ENCODE data around the gene AKT2.
"Not testable (repeated sequence)": the region's sequence is repeated elsewhere in the genome, so short reads cannot be mapped to it uniquely, and the experiment has no call there.

AKT2 gene

DNA sequence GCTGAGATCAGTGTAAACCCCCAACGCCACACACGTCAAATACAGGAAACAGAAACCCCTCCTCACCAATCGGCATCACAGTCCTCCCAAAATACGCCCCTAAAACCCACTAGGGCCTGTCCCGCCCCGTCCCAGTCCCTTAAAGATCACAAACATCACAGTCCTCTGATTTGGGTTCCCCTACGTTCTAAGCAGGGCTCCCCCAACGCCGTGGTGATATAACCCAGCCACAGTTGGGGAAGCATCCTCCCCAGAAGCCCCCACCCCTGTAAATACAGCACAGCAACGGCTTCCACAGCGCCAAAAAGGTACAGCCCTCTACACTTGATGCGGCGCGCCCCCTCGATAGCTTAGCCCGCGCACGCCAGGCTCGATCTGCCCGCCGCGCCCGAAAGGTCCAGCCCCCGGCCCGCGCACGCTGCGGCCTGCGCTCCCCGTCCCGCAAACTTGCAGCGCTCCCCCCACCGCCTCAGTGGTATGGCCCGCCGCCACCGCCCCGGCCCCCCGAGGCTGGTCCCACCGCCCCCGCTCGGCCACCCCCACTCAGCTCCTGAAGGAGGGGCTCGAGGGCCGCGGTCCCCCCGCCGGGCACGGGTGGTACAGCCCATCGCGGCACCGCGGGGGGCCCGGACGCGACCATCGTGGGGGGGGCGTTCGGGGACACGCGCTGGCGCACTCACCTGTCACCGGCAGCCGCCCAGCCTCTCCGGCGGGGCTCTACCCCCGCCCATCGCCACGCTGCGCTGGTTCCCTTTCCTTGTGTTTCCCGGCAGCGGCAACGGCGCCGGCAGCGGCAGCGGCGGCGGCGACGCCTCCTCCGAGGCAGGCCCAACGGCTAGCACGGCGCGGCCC, at the start of gene AKT2:
AKT2 (minus strand) TSS at position 845 of the 852 bp plus-strand sequence. CDS start 20,078 bp downstream, outside the sequence.
- peak; percentile 80 for DNase-seq

DNA sequence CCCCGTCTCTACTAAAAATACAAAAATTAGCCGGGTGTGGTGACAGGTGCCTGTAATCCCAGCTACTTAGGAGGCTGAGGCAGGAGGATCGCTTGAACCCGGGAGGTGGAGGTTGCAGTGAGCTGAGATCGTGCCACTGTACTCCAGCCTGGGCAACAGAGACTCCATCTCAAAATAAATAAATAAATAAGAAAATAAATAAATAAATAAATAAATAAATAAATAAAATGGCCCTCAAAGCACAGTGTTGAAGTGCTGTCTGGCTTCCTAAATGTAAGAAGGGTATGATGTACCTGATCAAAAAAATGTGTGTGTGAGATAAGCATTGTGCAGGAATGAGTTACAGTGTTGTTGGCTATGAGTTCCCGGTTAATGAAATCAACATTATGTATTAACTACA, 47.9 kb upstream of the AKT2 start:
- not testable (repeated sequence) for DNase-seq

DNA sequence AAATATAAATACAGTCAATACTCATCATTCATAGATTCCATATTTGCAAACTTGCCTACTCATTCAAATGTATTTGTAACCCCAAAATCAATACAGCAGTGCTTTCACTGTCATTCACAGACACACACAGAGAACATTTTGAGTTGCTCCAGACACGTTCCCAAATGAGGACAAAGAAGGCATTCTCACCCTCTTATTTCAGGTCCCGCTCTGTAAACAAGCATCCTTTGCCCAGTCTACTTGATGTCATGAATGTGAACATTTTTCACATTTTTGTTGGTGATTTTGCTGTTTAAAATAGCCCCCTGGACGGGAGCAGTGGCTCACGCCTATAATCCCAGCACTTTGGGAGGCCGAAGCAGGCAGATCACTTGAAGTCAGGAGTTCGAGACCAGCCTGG, 47.5 kb upstream of the AKT2 start:
- no peak for DNase-seq

DNA sequence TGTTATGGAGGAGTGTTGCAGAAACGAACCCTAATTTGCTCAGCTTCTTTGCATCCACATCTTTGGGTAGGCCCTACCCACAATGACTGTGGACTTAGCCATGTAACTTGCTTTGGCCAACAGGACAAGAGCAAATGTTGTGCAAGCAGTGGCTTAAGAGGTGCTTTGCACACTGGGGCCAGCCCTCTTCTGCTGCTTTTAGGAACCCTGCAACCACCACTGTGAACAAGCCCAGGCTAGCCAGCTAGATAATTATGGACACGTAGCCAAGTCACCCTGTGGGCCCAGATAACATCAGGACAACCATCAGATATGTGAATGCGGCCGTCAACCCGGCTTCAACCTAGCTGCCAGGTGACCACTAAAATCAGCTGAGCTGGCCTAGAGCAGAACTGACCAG, 45.9 kb upstream of the AKT2 start:
- no peak for DNase-seq

DNA sequence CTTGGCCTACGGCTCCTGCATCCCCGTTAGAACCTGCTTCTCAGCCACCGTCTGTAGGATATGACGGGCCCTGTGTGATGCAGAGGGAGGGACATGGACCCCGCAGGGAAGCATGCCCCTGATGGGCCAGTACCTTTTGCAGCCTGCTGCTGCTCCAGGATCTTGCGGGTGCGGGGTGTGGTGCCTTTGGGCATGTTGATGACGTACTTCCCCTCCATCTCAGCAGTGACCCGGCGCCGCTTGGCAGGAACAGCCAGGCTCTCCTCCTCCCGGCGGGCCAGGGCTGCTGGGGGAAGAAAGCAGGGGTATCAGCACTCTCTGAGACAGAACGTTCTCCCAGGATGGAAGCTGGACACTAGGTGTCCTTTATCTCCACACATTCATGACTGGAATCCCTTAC, 41.1 kb upstream of the AKT2 start:
- no peak for DNase-seq

DNA sequence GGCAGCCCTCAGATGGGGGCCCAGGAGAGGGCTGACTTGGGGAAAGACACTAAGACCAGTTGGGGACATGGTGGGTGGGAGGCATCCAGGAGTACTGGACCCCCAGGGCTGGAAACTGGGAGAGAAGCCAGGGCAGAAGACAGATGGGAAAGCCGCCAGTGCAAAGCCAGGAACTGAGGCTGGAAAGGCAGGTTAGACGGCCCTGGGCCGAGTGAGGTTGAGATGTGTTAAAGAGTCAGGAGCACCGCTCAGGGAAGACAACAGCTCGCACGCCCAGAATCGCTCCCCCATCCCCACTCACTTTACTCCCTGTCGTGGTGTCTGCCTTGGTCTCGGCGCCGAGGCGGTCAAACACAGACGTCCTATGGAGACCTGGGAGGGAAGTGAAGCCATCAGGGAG, 38.6 kb upstream of the AKT2 start:
- DNase-seq: no peak

DNA sequence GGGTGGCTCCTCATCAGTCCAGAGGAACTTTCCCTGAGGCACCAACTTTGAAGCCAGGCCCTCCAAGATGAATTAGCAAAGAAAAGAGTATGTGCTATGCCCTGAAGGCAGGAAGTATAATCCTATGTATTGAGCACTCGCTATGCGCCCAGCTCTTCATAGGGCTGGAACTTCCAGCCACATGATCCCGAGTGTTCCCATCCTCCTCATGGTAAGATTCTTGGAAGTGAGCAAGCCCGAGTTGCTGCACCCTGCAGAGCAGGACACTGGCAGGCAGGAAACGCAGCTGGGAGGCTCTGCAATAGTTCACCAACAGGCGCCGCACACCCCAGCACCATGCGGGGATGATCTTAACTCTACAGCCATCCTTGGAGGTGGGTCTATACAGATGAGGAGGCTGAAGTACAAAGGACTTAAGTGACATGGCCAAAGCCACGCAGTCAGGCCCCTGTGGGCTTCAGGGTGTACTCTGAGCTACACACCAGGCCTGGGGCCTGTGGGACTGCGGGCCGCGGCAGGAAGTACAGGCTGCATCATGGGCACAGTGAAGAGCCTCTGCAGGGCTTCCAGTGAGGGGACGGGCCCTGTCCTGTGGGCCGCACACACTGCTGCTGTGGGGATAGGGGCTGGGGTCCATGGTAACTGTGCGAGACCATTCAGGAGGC, 37.9 kb upstream of the AKT2 start:
- no peak for DNase-seq

DNA sequence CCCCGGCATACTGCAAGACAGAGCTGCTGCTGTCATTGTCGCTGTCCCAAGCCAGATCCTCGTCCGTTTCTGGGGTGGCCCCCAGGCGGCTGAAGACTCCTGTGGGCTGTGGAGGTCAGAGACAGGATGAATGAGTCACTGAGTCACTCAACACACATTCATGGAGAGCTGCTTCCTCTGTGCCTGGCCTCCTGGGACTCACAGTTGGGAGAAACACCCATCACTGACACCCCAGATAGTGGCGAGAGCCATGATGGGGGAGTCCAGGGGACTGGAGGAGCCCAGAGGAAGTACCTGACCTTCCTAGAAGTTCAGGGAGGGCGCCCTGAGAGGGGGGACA, 37.1 kb upstream of the AKT2 start:
- DNase-seq: no peak

DNA sequence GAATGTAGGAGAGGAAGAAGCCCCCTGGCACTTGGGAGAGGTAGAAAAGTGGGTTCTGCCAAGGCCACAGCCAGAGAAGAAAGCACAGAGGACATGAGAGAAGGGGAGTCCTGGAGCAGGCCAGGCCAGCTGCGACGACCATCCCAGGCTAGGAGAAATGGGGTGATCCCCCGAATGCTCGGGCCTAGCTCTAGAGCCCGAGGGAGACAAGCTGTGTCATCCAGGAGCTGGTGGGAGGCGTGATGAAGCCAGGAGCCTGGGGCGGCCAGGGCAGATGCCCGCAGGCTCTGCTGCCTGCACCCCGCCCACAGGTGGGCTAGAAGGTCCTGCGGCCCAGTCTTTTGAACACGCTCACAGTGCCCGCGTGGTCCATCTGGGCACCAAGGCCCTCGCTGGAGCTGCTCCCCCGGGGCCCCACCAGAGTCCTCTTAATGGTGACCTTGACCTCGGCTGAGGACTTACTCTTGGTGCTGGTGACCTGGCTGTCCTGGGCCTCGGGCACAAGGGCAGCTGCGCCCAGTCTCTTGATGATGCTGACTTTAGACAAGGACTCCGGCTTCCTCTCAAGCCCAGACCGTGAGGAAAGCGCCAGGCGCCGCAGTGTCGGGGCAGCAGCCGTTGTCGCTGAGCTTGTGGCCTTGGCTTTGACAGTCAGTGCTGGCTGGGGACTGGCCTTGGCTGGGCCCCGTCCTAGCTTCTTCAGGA, 36.6 kb upstream of the AKT2 start:
- DNase-seq: no peak

DNA sequence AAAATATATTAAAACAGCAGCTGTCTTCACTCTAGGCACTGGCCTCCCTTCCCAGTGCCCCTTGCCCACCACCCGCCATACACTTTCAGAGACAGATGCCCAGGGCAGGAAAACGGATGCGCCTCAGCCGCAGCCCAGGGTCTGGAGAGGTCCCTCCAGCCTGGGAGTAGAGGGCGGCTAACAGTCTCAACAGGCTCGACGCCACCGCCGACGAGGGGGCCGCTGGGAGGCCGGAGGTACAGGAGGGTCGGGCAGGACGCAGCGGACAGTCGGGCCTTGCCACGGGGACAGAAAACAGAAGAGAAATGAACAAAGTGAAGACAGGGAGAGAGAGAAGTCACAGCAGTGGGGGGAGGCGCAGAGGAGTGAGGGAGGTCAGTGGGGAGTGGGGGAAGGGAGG, 35.9 kb upstream of the AKT2 start:
- no peak for DNase-seq

DNA sequence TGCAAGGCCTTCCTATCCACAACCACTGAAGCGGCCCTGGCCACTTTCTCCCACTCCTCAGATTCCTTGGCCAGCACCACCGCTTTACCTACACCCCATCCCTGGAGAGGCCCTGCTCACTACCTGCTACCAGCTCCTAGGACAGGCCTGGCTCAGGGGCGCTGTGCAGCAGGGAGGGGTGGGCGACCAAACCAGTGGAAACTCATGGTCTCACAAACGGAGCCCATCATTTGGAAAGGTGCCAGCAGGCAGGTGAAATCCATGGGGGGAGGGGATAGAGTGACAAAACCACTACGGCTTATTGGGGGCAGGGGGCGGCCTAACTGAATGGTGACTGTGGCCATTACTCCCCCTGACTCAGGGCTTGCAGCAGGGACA, 35.4 kb upstream of the AKT2 start:
- no peak for DNase-seq

DNA sequence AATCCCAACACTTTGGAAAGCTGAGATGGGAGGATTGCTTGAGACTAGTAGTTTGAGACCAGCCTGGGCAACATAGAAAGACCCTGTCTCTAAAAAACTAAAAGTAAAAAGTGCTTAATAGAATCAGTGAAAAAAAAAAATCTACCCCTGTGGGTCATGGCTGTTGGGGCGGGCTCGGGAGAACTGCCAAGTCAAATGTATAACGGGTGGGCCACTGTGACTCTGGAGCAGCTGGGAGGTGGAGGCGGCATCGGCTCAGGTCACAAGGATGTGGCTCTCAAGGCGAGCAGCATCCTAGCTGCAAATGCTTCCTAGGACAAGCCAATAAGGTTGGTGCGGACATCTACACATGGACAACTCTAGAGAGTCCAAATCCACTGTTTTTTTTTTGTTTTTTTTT, 32.2 kb upstream of the AKT2 start:
- DNase-seq: no peak

DNA sequence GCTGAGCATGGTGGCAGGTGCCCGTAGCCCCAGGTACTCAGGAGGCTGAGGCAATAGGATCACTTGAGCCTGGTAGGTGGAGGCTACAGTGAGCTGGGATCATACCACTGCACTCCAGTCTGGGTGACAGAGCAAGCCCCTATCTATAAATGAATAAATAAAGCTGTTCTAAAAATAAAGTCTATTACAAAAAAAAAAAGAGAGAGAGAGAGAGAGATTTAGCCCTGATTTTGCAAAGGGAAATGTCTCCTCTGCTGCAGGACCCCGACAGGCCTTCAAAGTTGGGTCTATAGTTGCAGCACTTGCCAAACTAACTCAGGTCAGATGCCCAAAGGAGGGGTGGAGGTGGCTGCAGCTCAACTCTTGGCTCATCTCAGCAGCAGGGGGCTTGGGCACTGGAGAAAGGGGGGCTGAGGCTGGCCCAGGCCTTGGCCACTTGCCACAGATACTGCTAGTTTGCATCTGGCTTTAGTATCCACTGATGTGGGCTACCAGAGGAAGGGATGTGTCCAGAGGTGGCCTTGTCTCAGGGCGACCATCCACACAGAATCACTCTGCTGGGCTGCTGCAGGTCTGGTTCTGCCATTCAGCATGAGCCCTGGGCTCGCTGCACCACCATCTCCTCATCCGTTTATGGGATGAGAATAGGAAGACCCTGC, 30.8 kb upstream of the AKT2 start:
- DNase-seq: no peak

DNA sequence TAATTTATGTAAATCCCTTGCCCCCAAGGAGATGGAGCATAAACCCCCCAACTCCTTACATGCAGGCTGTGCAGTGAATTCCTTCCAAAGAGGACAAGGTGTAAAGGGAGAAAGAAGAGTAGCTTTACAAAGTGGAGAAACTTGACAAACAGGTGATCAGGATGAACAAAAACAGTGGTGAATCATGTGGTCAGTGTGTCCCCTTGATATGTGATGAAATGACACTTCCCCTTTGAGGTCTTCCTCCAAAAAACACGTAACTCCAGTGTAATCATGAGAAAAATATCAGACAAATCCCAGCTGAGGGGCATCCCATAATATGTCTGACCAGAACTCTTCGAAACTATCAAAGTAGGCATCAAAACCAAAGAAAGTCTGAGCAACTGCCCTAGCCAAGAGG, 29.5 kb upstream of the AKT2 start:
- no peak for DNase-seq

DNA sequence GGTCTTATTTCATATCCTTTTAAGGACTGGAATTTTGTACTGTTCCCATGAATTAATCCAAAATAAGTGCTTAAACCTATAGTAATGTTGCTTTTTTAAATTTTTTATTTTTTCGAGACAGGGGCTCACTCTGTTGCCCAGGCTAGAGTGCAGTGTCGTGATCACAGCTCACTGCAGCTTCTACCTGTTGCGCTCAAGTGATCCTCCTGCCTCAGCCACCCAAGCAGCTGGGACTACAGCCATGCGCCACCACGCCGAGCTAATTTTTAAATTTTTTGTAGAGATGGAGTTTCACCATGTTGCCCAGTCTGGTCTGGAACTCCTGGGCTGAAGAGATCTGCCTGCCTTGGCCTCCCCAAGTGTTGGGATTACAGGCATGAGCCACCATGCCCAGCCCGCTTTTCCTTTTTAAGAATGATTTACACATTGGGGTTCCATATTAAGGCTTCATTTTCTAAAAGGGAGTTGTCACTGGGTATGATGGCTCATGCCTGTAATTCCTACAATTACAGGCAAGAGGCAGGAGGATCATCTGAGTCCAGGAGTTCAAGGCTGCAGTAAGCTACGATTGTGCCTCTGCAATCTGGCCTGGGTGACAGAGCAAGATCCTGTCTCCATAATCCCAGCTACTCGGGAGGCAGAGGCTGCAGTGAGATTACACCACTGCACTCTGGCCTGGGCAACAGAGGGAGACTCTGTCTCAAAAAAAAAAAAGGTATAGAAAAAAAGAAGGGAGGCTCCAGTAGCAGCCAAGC, 28.3 kb upstream of the AKT2 start:
- DNase-seq: no peak

DNA sequence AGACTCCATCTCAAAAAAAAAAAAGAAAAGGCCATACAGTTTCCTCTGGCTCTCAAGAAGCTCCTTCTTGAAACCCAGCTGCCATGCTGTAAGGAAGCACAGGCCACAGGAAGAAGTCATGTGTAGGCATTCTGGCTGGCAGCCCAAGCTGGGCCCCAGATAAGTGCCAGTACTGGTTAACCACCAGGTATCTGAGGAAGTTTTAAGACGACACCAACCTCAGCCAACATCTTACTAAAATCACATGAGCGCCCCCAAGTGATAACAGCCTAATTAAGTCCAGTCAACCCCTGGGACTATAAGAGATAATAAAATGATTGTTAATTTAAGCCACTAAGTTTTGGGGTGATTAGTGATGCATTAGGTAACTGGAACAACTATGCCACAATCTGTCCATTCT, 27.4 kb upstream of the AKT2 start:
- no peak for DNase-seq

DNA sequence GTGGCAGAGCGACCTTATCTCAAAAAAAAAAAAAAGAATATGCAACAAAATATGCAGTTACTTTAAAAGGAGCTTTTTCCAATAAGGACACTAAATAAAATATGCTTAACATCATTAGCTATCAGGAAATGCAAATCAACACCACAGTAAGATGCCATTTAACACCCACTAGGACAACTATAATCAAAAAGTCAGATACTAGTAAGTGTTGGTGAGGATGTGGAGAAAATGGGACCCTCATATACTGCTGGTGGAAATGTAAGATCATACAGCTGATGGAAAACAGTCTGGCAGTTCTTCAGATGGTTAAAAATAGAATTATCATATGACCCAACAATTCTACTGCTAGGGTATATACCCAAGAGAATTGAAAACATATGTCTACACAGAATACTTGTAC, 24.5 kb upstream of the AKT2 start:
- DNase-seq: no peak

DNA sequence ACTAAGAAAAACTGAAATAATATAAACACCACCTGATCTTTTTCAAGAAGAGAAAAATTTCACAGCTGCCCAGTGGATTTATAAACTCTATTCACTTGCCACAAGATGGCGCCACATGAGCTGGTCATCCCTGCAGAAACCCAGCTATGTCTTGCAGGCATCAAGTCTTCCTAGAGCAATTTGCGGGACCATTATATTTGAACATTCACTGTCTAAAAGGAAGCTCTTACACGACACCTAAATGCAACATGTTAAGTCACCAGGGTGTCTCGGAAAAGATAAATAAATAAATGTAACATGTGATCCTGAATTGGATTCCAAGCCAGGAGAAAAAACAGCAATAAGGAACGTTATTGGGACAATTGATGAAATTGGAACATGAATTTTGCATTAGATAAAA, 20.3 kb upstream of the AKT2 start:
- DNase-seq: peak; percentile 73

DNA sequence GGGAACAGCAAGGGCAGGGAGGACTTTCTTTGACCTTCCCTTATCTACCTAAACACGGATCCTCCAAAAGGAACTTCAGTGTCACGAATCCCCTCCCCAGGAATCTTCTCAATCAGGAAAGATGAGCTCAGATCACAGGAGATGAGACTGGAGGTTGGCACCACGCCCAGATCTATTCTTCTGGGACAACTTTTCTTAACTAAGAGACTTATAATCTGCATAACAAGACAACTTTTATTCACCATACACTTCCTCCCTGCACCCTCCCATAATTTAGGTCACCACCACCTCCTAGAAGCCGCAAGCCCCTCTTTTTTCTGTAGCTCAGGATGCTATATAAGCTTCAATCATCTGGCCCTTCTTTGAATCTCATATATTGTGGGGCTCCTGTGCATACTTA, 19.2 kb upstream of the AKT2 start:
- no peak for DNase-seq

DNA sequence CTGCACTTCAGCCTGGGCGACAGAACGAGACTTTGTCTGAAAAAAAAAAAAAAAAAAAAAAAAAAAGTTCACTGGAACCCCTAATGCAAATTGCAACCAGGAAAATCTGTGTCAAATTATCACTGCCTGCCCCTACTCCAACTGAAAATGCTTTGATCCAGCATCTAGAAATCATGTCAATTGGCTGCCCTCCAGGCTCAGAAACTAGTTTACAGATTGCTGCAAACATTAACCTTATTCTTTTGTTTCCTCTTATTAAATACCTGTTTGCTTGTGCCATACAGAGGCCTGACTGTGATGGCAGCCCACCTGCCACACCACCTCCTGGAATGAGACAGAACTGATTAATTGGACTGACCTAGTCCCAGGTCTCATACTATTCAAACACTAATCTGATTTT, 18.6 kb upstream of the AKT2 start:
- no peak for DNase-seq

DNA sequence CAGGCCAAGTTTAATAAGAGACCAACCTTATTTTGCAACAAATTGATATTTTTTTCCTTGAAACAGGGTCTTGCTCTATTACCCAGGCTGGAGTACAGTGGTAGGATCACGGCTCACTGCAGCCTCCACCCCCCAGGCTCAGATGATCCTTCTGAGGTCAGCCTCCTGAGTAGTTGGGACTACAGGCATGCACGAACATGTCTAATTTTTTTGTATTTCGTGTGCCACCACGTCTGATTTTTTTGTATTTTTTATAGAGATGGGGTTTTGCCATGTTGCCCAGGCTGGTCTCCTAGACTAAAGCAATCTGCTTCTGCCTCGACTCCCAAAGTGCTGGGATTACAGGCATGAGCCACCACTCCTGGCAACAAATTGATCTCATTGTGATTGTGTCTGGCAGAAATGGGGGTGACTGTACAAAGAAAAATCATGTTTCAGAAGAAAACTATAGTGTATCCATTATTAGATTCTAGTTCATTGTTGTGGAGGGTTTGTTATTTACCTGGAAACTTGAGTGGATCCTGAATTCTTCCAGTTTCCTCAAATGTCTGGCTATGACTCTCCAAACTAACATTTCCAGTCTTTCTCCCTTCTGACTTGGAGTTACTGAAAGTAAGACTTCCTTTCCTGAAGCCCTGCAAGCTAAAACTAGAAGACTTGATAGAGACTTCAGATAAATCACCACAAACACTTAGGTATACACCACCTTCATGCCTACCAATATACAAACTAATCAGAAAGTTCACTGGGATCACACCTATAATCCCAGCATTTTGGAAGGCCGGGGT, 17.3 kb upstream of the AKT2 start:
- no peak for DNase-seq

DNA sequence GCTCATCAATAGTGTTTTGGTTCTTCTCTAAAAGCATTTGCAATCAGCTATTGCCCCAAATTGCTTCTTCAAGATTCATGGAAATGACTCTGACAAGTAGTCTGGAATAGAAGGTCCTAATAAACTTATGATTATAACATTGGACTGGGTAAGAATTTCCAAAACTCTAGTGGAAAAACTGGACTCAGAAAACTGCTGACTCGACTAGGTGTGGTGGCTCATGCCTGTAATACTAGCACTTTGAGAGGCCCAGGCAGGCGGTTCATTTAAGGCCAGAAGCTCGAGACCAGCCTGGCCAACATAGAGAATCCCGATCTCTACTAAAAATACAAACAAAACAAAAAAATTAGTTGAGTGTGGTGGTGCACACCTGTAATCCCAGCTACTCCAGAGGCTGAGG, 15.5 kb upstream of the AKT2 start:
- DNase-seq: no peak

Data from activated CD4-positive, CD25-positive, alpha-beta regulatory T cell treated with anti-CD3 and anti-CD28 coated beads, Interleukin-2, amount 50 U/mL, for 72 hours (primary cell).